Measurements from ENCODE around the gene COL6A1. TPM values are rescaled to one million over a fixed set of nuclear protein-coding genes. Genes with fewer than 3 reads are reported as not detected.

Gene COL6A1
- polyA plus RNA-seq, 2 of the 4 experiments (the other 2 are of a cell fraction): 3.9 to 18.3 TPM

DNA sequence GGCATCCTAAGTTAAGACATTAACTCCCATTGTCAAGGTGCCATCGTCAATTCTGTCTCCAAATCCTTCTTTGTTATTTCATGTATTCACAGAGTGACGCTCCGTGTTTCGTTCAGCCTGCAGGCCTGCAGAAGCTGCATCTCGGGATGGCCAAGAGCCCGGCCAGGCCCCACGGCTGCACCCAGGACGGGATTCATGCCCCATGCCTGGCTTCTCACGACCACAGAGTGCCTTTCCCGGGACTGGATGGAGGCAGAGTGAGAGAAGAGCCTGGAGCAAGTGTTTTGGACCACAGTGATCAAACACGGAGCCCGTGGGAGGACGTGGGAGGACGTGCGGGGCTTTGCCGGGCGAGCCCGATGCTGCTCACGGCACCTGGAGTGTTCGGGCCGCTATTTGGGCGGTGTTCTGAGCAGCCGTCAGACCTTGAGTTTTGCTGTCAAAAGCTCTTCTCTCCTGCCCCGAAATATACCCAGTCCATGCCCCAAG, 56.8 kb downstream of the COL6A1 start:
- 72% methylated on average over 24 of the region's 24 CpGs for WGBS (ENCODE audit: missing lambda C conversion rate)
- FAIRE-seq (no peak), ATAC-seq (no peak), DNase-seq (ENCODE audit: low read depth in 1 of 2, low spot score in 1 of 2) (no peak)
- CTCF ChIA-PET: no interaction called here
- Histone ChIP-seq H3K27ac (no peak overlapping the region), H3K9me3 (no peaks in the 10 kb centered on the region), H3K4me2 (no peak overlapping the region), H3K4me3 (no peak overlapping the region), H3K4me1 (no peaks in the 10 kb centered on the region)
- POLR2A ChIA-PET: no interaction called here
- TF ChIP-seq EHF (CRISPR knock-in tag; IDR thresholded peaks at IDR 0.05) (no peak), CBX2 (IDR thresholded peaks at IDR 0.05; ENCODE audit: borderline replicate concordance, low read depth) (no peak)

DNA sequence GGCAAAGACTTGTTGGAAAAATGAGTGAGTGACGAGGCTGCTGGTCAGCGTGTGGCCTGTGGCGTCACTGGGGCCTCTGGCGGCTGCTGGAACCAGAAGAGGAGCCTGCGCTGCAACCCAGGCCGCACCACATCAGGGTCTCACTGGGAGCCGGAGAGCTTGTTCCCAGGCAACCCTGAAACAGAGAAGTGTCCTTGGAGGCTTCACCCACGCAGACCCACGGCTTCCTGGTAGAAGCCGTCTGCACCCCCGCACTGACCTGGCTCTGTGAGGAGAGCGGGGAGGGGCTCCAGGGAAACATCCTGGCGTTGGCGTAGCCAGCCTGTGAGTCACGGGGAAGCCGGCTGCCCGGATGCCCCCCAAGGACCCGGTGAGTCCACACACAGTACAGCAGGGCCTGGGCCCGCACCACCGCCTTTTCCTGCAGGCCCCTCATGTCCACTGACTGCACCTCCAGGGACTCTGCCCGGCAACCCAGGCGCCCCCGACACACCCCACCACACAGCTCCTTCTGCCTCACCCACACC, 57.4 kb downstream of the COL6A1 start:
- H3K4me3 ChIP-seq: no peak overlapping the region
- WGBS (ENCODE audit: missing lambda C conversion rate): 81% methylated on average over 19 of the region's 23 CpGs
- FAIRE-seq: no peak
- H3K9me3 ChIP-seq: no peaks in the 10 kb centered on the region
- ChIA-PET CTCF (interaction anchor here (0.6 to 1.3 kb wide), 2 partner anchors 57 to 68 kb away, joined by 3 read pairs; no protein-coding TSS in a partner anchor), POLR2A (no interaction called here)
- ATAC-seq: no peak; a peak in 1 of 6 replicates
- H3K27ac ChIP-seq: no peak overlapping the region
- no peaks in the 10 kb centered on the region for H3K4me1 ChIP-seq
- no peak for DNase-seq (ENCODE audit: low read depth in 1 of 2, low spot score in 1 of 2)
- TF ChIP-seq NR3C1 (IDR thresholded peaks at IDR 0.05) (no peak), ESRRA (IDR thresholded peaks at IDR 0.05; ENCODE audit: borderline replicate concordance, low read length) (no peak), MAFK (IDR thresholded peaks at IDR 0.05; ENCODE audit: partially characterized antibody) (no peak), TFCP2L1 (CRISPR knock-in tag; IDR thresholded peaks at IDR 0.05) (no peak), SREBF2 (IDR thresholded peaks at IDR 0.05) (no peak), MYC (IDR thresholded peaks at IDR 0.05; ENCODE audit: borderline replicate concordance, low read length) (no peak), EP300 (IDR thresholded peaks at IDR 0.05) (no peak), SMC3 (IDR thresholded peaks at IDR 0.05) (no peak), HOXB13 (CRISPR knock-in tag; IDR thresholded peaks at IDR 0.05; ENCODE audit: low read depth) (no peak), RARB (CRISPR knock-in tag; IDR thresholded peaks at IDR 0.05) (no peak), CHD4 (IDR thresholded peaks at IDR 0.05; ENCODE audit: borderline replicate concordance) (no peak), HOXB5 (CRISPR knock-in tag; IDR thresholded peaks at IDR 0.05) (no peak), CBX2 (IDR thresholded peaks at IDR 0.05; ENCODE audit: borderline replicate concordance, low read depth) (no peak)
- TF ChIP-seq, protein P1, sequence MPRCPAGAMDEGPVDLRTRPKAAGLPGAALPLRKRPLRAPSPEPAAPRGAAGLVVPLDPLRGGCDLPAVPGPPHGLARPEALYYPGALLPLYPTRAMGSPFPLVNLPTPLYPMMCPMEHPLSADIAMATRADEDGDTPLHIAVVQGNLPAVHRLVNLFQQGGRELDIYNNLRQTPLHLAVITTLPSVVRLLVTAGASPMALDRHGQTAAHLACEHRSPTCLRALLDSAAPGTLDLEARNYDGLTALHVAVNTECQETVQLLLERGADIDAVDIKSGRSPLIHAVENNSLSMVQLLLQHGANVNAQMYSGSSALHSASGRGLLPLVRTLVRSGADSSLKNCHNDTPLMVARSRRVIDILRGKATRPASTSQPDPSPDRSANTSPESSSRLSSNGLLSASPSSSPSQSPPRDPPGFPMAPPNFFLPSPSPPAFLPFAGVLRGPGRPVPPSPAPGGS (IDR thresholded peaks at IDR 0.05): no peak
- no peak overlapping the region for H3K4me2 ChIP-seq

- WGBS (ENCODE audit: missing lambda C conversion rate): 80% methylated on average over 12 of the region's 31 CpGs
- POLR2A ChIA-PET: no interaction called here
- CTCF ChIA-PET: interaction anchor here (1.2 to 1.3 kb wide), 2 partner anchors 70 to 103 kb away, joined by 3 read pairs; no protein-coding TSS in a partner anchor
Observed at GRCh38 chr21:46039891-46040660, 58.5 kb downstream of the COL6A1 start.

More at GRCh38 chr21:46039891-46040660, 58.5 kb downstream of the COL6A1 start:
- no peak for ATAC-seq
- no peak for FAIRE-seq
- Histone ChIP-seq H3K9me3 (no peaks in the 10 kb centered on the region), H3K27ac (no peak overlapping the region), H3K4me2 (no peak overlapping the region), H3K4me1 (no peaks in the 10 kb centered on the region), H3K4me3 (no peak overlapping the region)
- no peak for DNase-seq (ENCODE audit: low read depth in 1 of 2, low spot score in 1 of 2)
- no peak for TF ChIP-seq SMC3 (IDR thresholded peaks at IDR 0.05)
- TF ChIP-seq EHMT2 (IDR thresholded peaks at IDR 0.05; ENCODE audit: low read depth): no peak
- no peak for TF ChIP-seq SREBF2 (IDR thresholded peaks at IDR 0.05)
- no peak for TF ChIP-seq FOXS1 (CRISPR knock-in tag; IDR thresholded peaks at IDR 0.05)
- TF ChIP-seq GATA3 (IDR thresholded peaks at IDR 0.05; ENCODE audit: borderline replicate concordance): no peak
- TF ChIP-seq, protein P2, sequence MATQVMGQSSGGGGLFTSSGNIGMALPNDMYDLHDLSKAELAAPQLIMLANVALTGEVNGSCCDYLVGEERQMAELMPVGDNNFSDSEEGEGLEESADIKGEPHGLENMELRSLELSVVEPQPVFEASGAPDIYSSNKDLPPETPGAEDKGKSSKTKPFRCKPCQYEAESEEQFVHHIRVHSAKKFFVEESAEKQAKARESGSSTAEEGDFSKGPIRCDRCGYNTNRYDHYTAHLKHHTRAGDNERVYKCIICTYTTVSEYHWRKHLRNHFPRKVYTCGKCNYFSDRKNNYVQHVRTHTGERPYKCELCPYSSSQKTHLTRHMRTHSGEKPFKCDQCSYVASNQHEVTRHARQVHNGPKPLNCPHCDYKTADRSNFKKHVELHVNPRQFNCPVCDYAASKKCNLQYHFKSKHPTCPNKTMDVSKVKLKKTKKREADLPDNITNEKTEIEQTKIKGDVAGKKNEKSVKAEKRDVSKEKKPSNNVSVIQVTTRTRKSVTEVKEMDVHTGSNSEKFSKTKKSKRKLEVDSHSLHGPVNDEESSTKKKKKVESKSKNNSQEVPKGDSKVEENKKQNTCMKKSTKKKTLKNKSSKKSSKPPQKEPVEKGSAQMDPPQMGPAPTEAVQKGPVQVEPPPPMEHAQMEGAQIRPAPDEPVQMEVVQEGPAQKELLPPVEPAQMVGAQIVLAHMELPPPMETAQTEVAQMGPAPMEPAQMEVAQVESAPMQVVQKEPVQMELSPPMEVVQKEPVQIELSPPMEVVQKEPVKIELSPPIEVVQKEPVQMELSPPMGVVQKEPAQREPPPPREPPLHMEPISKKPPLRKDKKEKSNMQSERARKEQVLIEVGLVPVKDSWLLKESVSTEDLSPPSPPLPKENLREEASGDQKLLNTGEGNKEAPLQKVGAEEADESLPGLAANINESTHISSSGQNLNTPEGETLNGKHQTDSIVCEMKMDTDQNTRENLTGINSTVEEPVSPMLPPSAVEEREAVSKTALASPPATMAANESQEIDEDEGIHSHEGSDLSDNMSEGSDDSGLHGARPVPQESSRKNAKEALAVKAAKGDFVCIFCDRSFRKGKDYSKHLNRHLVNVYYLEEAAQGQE (IDR thresholded peaks at IDR 0.05): no peak
- TF ChIP-seq CBX2 (IDR thresholded peaks at IDR 0.05; ENCODE audit: borderline replicate concordance, low read depth): no peak
- TF ChIP-seq HOXB5 (CRISPR knock-in tag; IDR thresholded peaks at IDR 0.05): no peak
- no peak for TF ChIP-seq CBX8 (IDR thresholded peaks at IDR 0.05)

All from A549 (cell line).